Measurements from ENCODE around the gene ANK2. TPM values are rescaled to one million over a fixed set of nuclear protein-coding genes. Genes with fewer than 3 reads are reported as not detected.
"Not testable (repeated sequence)": the region's sequence is repeated elsewhere in the genome, so short reads cannot be mapped to it uniquely, and the experiment has no call there.

The ANK2 gene
- total RNA-seq, 6 experiments from 2014 or later, result 1.4 to 9.0 (median 2.3) TPM

DNA sequence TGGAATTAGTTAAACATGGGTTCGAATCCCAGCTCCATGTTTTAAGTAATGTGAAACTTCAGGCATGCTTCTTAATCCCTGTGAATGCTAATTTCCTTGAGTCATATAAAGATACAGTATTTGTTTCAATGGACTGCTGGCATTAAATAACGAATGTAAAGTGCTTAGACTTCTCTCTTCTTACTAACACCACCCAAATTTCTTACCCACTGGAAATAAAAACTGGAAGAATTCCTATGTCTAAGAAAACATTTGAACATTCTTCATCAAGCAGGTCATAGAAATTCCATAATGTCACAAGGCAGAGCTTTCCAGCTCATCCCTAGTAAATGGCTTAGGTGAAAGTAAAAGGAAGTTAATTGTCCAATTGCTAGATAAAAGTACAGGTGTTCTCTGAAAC lies 172.5 kb downstream of the ANK2 start:
- Mint-ChIP-seq H3K27me3 (ENCODE audit: insufficient read depth) (no peaks in the 10 kb centered on the region), H3K4me3 (peak overlapping the region; percentile 75), H3K27ac (peak overlapping the region; percentile 84), H3K36me3 (ENCODE audit: low read depth) (no peaks in the 10 kb centered on the region; the same call in 1 of the 2 replicates), H3K9me3 (no peaks in the 10 kb centered on the region), H3K4me1 (ENCODE audit: low read depth) (peaks cover 34% of the 10 kb centered on the region)
- TF ChIP-seq, protein P1, sequence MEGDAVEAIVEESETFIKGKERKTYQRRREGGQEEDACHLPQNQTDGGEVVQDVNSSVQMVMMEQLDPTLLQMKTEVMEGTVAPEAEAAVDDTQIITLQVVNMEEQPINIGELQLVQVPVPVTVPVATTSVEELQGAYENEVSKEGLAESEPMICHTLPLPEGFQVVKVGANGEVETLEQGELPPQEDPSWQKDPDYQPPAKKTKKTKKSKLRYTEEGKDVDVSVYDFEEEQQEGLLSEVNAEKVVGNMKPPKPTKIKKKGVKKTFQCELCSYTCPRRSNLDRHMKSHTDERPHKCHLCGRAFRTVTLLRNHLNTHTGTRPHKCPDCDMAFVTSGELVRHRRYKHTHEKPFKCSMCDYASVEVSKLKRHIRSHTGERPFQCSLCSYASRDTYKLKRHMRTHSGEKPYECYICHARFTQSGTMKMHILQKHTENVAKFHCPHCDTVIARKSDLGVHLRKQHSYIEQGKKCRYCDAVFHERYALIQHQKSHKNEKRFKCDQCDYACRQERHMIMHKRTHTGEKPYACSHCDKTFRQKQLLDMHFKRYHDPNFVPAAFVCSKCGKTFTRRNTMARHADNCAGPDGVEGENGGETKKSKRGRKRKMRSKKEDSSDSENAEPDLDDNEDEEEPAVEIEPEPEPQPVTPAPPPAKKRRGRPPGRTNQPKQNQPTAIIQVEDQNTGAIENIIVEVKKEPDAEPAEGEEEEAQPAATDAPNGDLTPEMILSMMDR (IDR thresholded peaks at IDR 0.05), result no peak
- DNase-seq, result peak; percentile 58

DNA sequence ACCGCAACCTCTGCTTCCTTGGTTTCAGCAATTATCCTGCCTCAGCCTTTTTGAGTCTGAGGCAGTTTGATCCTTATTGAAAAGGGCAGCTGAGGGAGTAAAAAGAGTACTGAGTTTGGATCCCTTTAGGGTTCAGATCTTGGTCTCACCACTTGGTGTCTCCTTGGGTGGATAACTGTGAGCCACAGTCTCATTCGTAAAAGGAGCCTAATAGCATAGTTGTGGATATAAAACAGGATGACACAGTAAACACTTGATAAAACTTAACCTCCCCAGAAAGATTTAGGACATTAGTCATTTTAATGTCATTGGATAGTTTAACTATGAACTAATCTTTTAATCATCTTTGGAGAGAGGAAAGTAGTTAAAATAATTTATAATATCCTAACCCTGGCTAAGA lies 173.0 kb downstream of the ANK2 start:
- DNase-seq, result peak; percentile 88
- peak overlapping the region; percentile 75 for H3K4me3 Mint-ChIP-seq
- no peaks in the 10 kb centered on the region; the same call in 1 of the 2 replicates for H3K36me3 Mint-ChIP-seq (ENCODE audit: low read depth)
- H3K27ac Mint-ChIP-seq, result peak overlapping the region; percentile 84
- H3K9me3 Mint-ChIP-seq, result no peaks in the 10 kb centered on the region
- TF ChIP-seq, protein P1 (IDR thresholded peaks at IDR 0.05), result peak; percentile 57
- no peaks in the 10 kb centered on the region for H3K27me3 Mint-ChIP-seq (ENCODE audit: insufficient read depth)
- peaks cover 34% of the 10 kb centered on the region for H3K4me1 Mint-ChIP-seq (ENCODE audit: low read depth)

DNA sequence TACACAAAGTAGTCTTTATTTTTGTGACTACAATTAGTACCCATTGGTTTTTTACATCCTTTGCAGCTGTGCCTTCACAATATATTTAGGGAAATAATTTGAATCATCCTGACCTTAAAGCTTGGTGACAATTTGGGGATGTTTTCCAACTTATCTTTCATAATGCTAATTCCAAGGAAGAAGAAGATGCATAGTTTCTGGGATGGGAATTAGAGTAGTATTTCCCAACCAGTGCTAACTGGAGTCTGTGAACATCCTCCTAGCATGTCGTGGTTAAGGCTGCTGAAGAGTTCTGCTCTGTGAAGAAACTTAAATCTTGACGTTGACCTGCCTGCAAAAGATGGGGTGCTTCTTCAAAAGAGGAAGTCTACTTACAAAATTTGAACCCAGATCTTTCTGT lies 173.5 kb downstream of the ANK2 start:
- Mint-ChIP-seq H3K9me3 (no peaks in the 10 kb centered on the region), H3K27me3 (ENCODE audit: insufficient read depth) (no peaks in the 10 kb centered on the region), H3K4me1 (ENCODE audit: low read depth) (peaks cover 34% of the 10 kb centered on the region), H3K36me3 (ENCODE audit: low read depth) (no peaks in the 10 kb centered on the region; the same call in 1 of the 2 replicates), H3K27ac (peak overlapping the region; percentile 68; the same call in 1 of the 2 replicates), H3K4me3 (peak overlapping the region; percentile 32)
- TF ChIP-seq, protein P1 (IDR thresholded peaks at IDR 0.05), result no peak
- DNase-seq, result peak; percentile 32

DNA sequence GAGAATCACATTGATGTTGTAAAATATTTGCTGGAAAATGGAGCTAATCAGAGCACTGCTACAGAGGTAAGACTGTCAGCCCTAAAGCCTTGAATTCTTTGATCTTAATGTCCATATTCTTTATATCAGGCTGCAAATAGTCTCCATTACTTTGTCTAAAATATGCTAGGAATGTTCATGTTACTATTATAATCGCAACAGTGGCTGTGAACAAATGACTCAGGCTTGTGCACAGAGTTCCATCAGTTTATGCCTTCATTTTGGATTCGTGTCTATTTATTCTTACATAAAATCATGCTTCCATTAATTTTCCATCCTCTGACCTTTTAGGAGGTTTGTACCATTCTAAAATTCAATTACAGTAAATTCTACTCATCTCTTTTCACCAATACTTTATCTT lies 182.7 kb downstream of the ANK2 start:
- DNase-seq, result peak; percentile 31
- peak overlapping the region; percentile 73 for H3K27ac Mint-ChIP-seq

DNA sequence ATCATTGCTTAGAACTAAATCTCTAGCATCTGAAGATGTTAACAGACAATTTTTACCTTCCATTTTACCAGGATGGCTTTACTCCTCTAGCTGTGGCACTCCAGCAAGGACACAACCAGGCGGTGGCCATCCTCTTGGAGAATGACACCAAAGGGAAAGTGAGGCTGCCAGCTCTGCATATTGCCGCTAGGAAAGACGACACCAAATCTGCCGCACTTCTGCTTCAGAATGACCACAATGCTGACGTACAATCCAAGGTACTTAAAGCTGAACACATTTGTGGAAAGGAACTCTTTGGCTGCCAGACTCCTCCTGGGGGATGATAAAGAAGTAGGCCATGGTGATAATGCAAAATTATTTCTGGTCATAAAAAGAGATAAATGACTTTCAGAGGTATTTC lies 187.5 kb downstream of the ANK2 start:
- H3K27me3 Mint-ChIP-seq (ENCODE audit: insufficient read depth), result no peaks in the 10 kb centered on the region
- TF ChIP-seq, protein P1 (IDR thresholded peaks at IDR 0.05), result no peak
- H3K4me1 Mint-ChIP-seq (ENCODE audit: low read depth), result peaks cover 10% of the 10 kb centered on the region
- H3K4me3 Mint-ChIP-seq, result no peak overlapping the region
- H3K27ac Mint-ChIP-seq, result no peak overlapping the region
- DNase-seq, result no peak
- no peaks in the 10 kb centered on the region for H3K9me3 Mint-ChIP-seq
- no peaks in the 10 kb centered on the region for H3K36me3 Mint-ChIP-seq (ENCODE audit: low read depth)

More for the DNA sequence above, 182.7 kb downstream of the ANK2 start:
- Mint-ChIP-seq H3K4me3 (peak overlapping the region; percentile 39), H3K36me3 (ENCODE audit: low read depth) (no peaks in the 10 kb centered on the region), H3K4me1 (ENCODE audit: low read depth) (peaks cover 13% of the 10 kb centered on the region), H3K9me3 (no peaks in the 10 kb centered on the region), H3K27me3 (ENCODE audit: insufficient read depth) (no peaks in the 10 kb centered on the region; the same call in none of the 2 replicates)
- TF ChIP-seq, protein P1 (IDR thresholded peaks at IDR 0.05), result no peak

DNA sequence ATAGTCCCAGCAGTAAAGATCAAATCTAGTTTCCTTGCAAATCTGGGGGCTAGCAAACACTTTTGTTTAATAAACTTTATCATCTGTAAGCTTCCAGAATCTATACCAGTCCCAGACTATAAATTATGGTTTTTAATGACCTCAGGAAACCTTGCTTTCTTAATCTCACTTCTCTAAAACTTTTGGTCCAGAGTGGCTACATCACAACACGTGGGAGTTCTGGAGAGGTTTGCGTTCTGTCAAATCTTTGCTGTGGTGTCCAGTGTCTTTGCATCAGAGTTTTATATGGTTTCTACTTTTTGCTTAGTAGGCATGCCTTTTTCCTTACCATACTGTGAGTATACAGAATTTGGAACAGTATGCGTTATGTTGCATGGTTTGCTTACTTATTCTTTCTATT lies 193.9 kb downstream of the ANK2 start:
- TF ChIP-seq, protein P1 (IDR thresholded peaks at IDR 0.05), result no peak
- Mint-ChIP-seq H3K4me1 (ENCODE audit: low read depth) (no peaks in the 10 kb centered on the region), H3K27me3 (ENCODE audit: insufficient read depth) (no peaks in the 10 kb centered on the region), H3K4me3 (no peak overlapping the region), H3K9me3 (no peaks in the 10 kb centered on the region), H3K27ac (no peak overlapping the region), H3K36me3 (ENCODE audit: low read depth) (no peaks in the 10 kb centered on the region)
- DNase-seq, result no peak

DNA sequence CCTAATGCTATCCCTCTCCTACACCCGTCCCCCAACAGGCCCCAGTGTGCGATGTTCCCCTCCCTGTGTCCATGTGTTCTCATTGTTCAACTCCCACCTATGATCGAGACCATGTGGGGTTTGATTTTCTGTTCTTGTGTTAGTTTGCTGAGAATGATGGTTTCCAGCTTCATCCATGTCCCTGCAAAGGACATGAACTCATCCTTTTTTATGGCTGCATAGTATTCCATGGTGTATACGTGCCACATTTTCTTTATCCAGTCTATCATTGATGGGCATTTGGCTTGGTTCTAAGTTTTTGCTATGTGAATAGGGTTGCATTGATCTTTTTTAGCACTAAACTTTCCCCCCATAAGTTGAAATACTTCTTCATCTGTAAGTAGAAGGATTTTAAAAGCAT lies 195.3 kb downstream of the ANK2 start:
- not testable (repeated sequence) for H3K27me3 Mint-ChIP-seq (ENCODE audit: insufficient read depth); H3K27ac Mint-ChIP-seq

More for the DNA sequence above, 195.3 kb downstream of the ANK2 start:
- H3K4me3 Mint-ChIP-seq; DNase-seq; H3K9me3 Mint-ChIP-seq; H3K36me3 Mint-ChIP-seq (ENCODE audit: low read depth); H3K4me1 Mint-ChIP-seq (ENCODE audit: low read depth): not testable (repeated sequence)
